Measurements from ENCODE around the gene GHR. TPM values are rescaled to one million over a fixed set of nuclear protein-coding genes. Genes with fewer than 3 reads are reported as not detected.

The GHR gene
- total and polyA plus RNA-seq, 2 of the 8 experiments (the other 6 are each of a cell fraction or from before 2014, with no cell fraction given), result 0.15 to 0.19 TPM

DNA sequence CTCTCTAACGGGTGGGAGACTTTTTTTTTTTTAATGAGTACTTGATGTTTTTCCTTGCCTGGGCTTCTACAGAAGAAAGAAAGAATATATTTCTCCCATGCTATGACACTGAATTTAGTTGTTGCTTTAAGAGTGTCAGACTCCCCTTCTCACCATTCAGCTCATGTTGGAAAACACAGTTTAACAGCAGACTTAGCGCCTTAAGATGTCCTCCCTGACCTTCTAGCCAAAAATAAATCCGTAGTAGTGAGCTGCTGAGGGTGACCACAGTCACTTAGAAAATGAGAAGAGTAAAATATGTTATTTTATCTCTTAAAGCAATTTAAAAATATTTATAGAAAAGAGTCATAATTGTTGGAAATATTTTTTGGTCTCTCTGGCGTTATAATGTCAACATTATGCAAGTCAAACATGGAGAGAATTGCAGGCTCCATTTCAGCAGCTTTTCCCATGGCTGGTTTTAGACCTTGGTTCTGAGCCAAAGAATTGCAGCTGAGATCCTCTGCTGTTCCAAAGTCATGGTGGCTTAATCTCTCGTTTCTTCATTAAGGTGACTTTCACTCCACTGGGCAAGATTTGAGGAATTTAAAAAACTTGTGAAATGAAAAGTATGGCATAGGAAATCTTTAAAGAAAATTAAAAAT lies 143.5 kb downstream of the GHR start:
- H4K5ac ChIP-seq (ENCODE audit: insufficient read length, low read depth, low read length), result no peak overlapping the region
- FAIRE-seq, result no peak
- H3K27me3 ChIP-seq (replicated peaks in 1 of 4; ENCODE audit: control insufficient read depth in 3 of 4, extremely low read depth in 1 of 4, insufficient read depth in 3 of 4, low read length in 3 of 4), result no peaks in the 10 kb centered on the region
- H3K56ac ChIP-seq (replicated peaks; ENCODE audit: insufficient read length, low read depth, low read length), result no peak overlapping the region
- H2AFZ ChIP-seq (ENCODE audit: low read length), result no peak overlapping the region
- H2BK120ac ChIP-seq (replicated peaks; ENCODE audit: low read depth, low read length), result no peak overlapping the region
- no peaks in the 10 kb centered on the region for H3K4me1 ChIP-seq (replicated peaks in 1 of 4; ENCODE audit: control insufficient read depth in 3 of 4, insufficient read depth in 4 of 4, low read length in 3 of 4)
- no peak for DNase-seq (ENCODE audit: low read depth in 1 of 2, low spot score in 2 of 2)
- no peaks in the 10 kb centered on the region for H3K9me3 ChIP-seq (ENCODE audit: insufficient read depth in 2 of 2, low read depth in 1 of 2, low read length in 1 of 2)
- no peak overlapping the region for H3K27ac ChIP-seq (ENCODE audit: low read depth, low read length)
- no peak overlapping the region for H3K4me2 ChIP-seq (ENCODE audit: insufficient read depth in 1 of 2, low read depth in 2 of 2, low read length in 2 of 2)
- no peak overlapping the region for H2AK5ac ChIP-seq (ENCODE audit: low read depth, low read length)
- POLR2A ChIA-PET (ENCODE audit: partially characterized antibody), result no interaction called here
- H3K23me2 ChIP-seq (ENCODE audit: low read depth, low read length), result no peaks in the 10 kb centered on the region; the same call in 1 of the 2 replicates
- H2BK15ac ChIP-seq (ENCODE audit: low read length), result no peak overlapping the region
- no peaks in the 10 kb centered on the region for H3K36me3 ChIP-seq (ENCODE audit: control insufficient read depth in 2 of 4, insufficient read depth in 4 of 4, low read length in 3 of 4)
- no peak overlapping the region for H4K91ac ChIP-seq (replicated peaks; ENCODE audit: insufficient read length, low read length)
- H3K9ac ChIP-seq (replicated peaks in 1 of 4; ENCODE audit: extremely low read depth in 1 of 4, low read depth in 3 of 4, low read length in 3 of 4), result no peak overlapping the region
- no peaks in the 10 kb centered on the region for H3K79me2 ChIP-seq (ENCODE audit: control insufficient read depth in 1 of 2, insufficient read depth in 2 of 2, low read length in 2 of 2)
- no peaks in the 10 kb centered on the region for H3K79me1 ChIP-seq (ENCODE audit: low read depth, low read length)
- WGBS, 2 experiments (ENCODE audit: extremely low coverage in 1 of 2, insufficient coverage in 1 of 2, insufficient read length in 1 of 2, insufficient replicate concordance in 2 of 2, low coverage in 1 of 2, low lambda C conversion rate in 2 of 2, missing lambda C conversion rate in 1 of 2), result 93% methylated on average over 5 of the region's 5 CpGs; no CpG with 5 or more reads in 1 of the 2 experiments
- no peak overlapping the region for H3K18ac ChIP-seq (ENCODE audit: extremely low read depth, low read length)
- no peak overlapping the region for H2BK12ac ChIP-seq (ENCODE audit: low read depth, low read length)
- no peak overlapping the region for H3K14ac ChIP-seq (ENCODE audit: insufficient read length)
- no peaks in the 10 kb centered on the region for H4K20me1 ChIP-seq (replicated peaks in 1 of 2; ENCODE audit: control insufficient read depth in 1 of 2, insufficient read depth in 2 of 2, low read length in 2 of 2)
- H4K8ac ChIP-seq (ENCODE audit: extremely low read depth, insufficient read depth, low read length), result no peak overlapping the region
- CTCF ChIA-PET (ENCODE audit: partially characterized antibody), result interaction anchor here (0.7 to 1.6 kb wide), 3 partner anchors 13 to 323 kb away, joined by 3 read pairs; no protein-coding TSS in a partner anchor
- H2BK20ac ChIP-seq (ENCODE audit: low read length), result no peak overlapping the region
- no peak overlapping the region for H3K4ac ChIP-seq (replicated peaks; ENCODE audit: insufficient read length, low read depth, low read length)
- no peak overlapping the region for H2BK5ac ChIP-seq (ENCODE audit: low read depth, low read length)
- H3K4me3 ChIP-seq (ENCODE audit: extremely low read depth in 1 of 4, insufficient read depth in 2 of 4, low read depth in 3 of 4, low read length in 4 of 4), result no peak overlapping the region
- H3K23ac ChIP-seq (ENCODE audit: insufficient read length), result no peak overlapping the region
- TF ChIP-seq SP2 (IDR thresholded peaks at IDR 0.05; ENCODE audit: low read length) (no peak), SIX5 (IDR thresholded peaks at IDR 0.05; ENCODE audit: low read depth, low read length) (no peak)

Measured in H1 (cell line).